Astrocyte (in vitro differentiated cells and primary cell): ENCODE data around the gene CNOT10. TPM values are rescaled to one million over a fixed set of nuclear protein-coding genes. Genes with fewer than 3 reads are reported as not detected.

ENCODE experiments used
- DNase-seq: peaks from one replicate; pipeline ENCODE4 v3.0.0-alpha.2; 2010; ENCODE audit warnings: low read depth
- FAIRE-seq: peaks from 2 replicates; lab custom pipeline; 2011; peaks lifted over from hg19 to GRCh38; lab: Jason Lieb, UNC
- H2AFZ ChIP-seq: 2 replicates; pipeline ENCODE4 v1.6.0; 2012; ENCODE audit warnings: low read depth, low read length, inconsistent platforms
- H3K27ac ChIP-seq: 2 replicates; pipeline ENCODE4 v1.5.1; 2011; ENCODE audit warnings: low read depth, low read length, inconsistent platforms
- H3K27me3 ChIP-seq: 2 replicates; pipeline ENCODE4 v1.6.0; 2011; ENCODE audit warnings: low read length, inconsistent platforms; ENCODE audit not compliant: insufficient read depth
- H3K36me3 ChIP-seq: 2 replicates; pipeline ENCODE4 v1.5.1; 2011; ENCODE audit warnings: low read length, inconsistent platforms; ENCODE audit not compliant: insufficient read depth
- H3K4me1 ChIP-seq: 2 replicates; pipeline ENCODE4 v1.5.1; 2011; ENCODE audit warnings: low read length, inconsistent platforms; ENCODE audit not compliant: insufficient read depth
- H3K4me2 ChIP-seq: 2 replicates; pipeline ENCODE4 v1.6.0; 2012; ENCODE audit warnings: low read length, inconsistent platforms
- H3K4me3 ChIP-seq: 2 replicates; pipeline ENCODE4 v1.5.1; 2011; ENCODE audit warnings: low read depth, mild to moderate bottlenecking, low read length, inconsistent platforms; ENCODE audit not compliant: insufficient read depth
- H3K79me2 ChIP-seq: 2 replicates; pipeline ENCODE4 v1.6.0; 2012; ENCODE audit warnings: mild to moderate bottlenecking, low read length, inconsistent platforms; ENCODE audit not compliant: insufficient read depth
- H3K9ac ChIP-seq: 2 replicates; pipeline ENCODE4 v1.6.0; 2012; ENCODE audit warnings: mild to moderate bottlenecking, low read length, inconsistent platforms
- H3K9me3 ChIP-seq: 2 replicates; pipeline ENCODE4 v1.5.1; 2012; ENCODE audit warnings: low read depth, mild to moderate bottlenecking, low read length, inconsistent platforms; ENCODE audit not compliant: insufficient read depth
- H4K20me1 ChIP-seq: 2 replicates; pipeline ENCODE4 v1.6.0; 2012; ENCODE audit warnings: low read length, inconsistent platforms; ENCODE audit not compliant: insufficient read depth
- H3K27ac Mint-ChIP-seq: one replicate; pipeline ENCODE4 v1.8.0; 2021; ENCODE audit warnings: mild to moderate bottlenecking, mixed read lengths; ENCODE audit not compliant: unreplicated experiment
- H3K27me3 Mint-ChIP-seq: one replicate; pipeline ENCODE4 v1.8.0; 2021; ENCODE audit warnings: low read depth, mixed read lengths; ENCODE audit not compliant: unreplicated experiment
- H3K36me3 Mint-ChIP-seq: one replicate; pipeline ENCODE4 v1.8.0; 2021; ENCODE audit warnings: low read depth, mixed read lengths; ENCODE audit not compliant: unreplicated experiment
- H3K4me1 Mint-ChIP-seq: one replicate; pipeline ENCODE4 v1.8.0; 2021; ENCODE audit warnings: low read depth, mixed read lengths; ENCODE audit not compliant: unreplicated experiment
- H3K4me3 Mint-ChIP-seq: one replicate; pipeline ENCODE4 v1.8.0; 2021; ENCODE audit warnings: mild to moderate bottlenecking, moderate library complexity, mixed read lengths; ENCODE audit not compliant: unreplicated experiment
- H3K9me3 Mint-ChIP-seq: one replicate; pipeline ENCODE4 v1.8.0; 2021; ENCODE audit warnings: mild to moderate bottlenecking, mixed read lengths; ENCODE audit not compliant: unreplicated experiment
- EZH2 ChIP-seq: IDR thresholded peaks from 2 replicates; pipeline ENCODE4 v1.6.1; 2012; ENCODE audit warnings: mild to moderate bottlenecking, low read length, inconsistent platforms; ENCODE audit not compliant: insufficient read depth
- total RNA-seq: library from RNA; stranded (reverse); gene quantifications from 2 replicates; pipeline ENCODE4 v1.2.1, GENCODE V29; 2021
- TF ChIP-seq, protein P1 (sequence below): IDR thresholded peaks from 2 replicates; pipeline ENCODE4 v1.5.1; 2011; ENCODE audit warnings: low read depth, mild to moderate bottlenecking, inconsistent platforms, low read length, moderate library complexity; ENCODE audit not compliant: insufficient read depth

The CNOT10 gene
- total RNA-seq, 1 donor from 2014 or later = 26.2 TPM

DNA sequence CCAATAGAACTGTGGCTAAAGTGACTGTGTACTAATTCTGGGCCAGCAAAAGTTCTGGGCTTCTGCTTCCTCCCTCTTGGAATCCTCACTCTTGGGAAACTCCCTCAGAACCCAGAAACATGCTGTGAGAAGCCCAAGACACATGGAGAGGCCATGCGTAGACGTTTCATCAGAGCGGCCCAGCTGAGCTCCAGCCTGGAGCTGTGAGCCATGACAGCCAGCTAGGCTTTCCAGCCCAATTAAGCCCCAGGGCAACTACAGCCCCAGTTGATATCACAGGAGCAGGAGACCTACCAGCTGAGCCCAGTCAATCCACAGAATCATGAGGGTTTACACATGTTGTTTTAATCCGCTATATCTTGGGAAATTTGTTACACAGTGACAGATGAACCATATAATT is 43.6 kb upstream of the CNOT10 start:
- FAIRE-seq (no peak), DNase-seq (no peak)
- H3K9me3 Mint-ChIP-seq = no peaks in the 10 kb centered on the region
- H3K9me3 ChIP-seq = no peaks in the 10 kb centered on the region
- H2AFZ ChIP-seq = no peak overlapping the region
- H3K27me3 Mint-ChIP-seq = peaks cover 4% of the 10 kb centered on the region
- H3K4me3 ChIP-seq = no peak overlapping the region
- H3K27me3 ChIP-seq = peaks cover 4% of the 10 kb centered on the region
- TF ChIP-seq EZH2 = no peak
- TF ChIP-seq, protein P1, sequence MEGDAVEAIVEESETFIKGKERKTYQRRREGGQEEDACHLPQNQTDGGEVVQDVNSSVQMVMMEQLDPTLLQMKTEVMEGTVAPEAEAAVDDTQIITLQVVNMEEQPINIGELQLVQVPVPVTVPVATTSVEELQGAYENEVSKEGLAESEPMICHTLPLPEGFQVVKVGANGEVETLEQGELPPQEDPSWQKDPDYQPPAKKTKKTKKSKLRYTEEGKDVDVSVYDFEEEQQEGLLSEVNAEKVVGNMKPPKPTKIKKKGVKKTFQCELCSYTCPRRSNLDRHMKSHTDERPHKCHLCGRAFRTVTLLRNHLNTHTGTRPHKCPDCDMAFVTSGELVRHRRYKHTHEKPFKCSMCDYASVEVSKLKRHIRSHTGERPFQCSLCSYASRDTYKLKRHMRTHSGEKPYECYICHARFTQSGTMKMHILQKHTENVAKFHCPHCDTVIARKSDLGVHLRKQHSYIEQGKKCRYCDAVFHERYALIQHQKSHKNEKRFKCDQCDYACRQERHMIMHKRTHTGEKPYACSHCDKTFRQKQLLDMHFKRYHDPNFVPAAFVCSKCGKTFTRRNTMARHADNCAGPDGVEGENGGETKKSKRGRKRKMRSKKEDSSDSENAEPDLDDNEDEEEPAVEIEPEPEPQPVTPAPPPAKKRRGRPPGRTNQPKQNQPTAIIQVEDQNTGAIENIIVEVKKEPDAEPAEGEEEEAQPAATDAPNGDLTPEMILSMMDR = no peak
- H3K4me1 Mint-ChIP-seq = no peaks in the 10 kb centered on the region
- no peaks in the 10 kb centered on the region for H4K20me1 ChIP-seq
- no peak overlapping the region for H3K27ac ChIP-seq
- H3K4me2 ChIP-seq = no peak overlapping the region
- no peak overlapping the region for H3K4me3 Mint-ChIP-seq
- H3K4me1 ChIP-seq = no peaks in the 10 kb centered on the region
- no peak overlapping the region for H3K27ac Mint-ChIP-seq
- no peaks in the 10 kb centered on the region for H3K79me2 ChIP-seq
- no peaks in the 10 kb centered on the region for H3K36me3 ChIP-seq
- no peaks in the 10 kb centered on the region for H3K36me3 Mint-ChIP-seq
- H3K9ac ChIP-seq = no peak overlapping the region

DNA sequence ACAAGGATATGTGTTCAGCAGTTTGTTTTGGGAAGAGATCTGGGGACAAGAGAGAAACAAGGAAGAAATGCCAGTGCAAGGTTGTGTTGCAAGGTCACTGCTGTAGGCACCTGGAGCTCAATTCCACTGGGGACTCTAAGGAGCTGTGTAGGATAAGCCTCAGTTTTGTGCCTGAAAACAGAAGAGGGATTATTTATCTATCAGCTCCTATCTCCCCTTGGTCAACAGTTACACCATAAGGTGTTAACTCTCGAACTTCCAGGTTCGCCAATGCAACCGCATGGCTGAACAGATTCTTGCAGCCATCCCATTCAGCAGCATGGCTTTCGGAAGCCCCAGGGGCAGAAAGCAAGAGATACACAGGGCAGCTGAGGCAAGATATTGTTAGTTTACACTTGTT is 41.6 kb upstream of the CNOT10 start:
- H3K9me3 Mint-ChIP-seq = no peaks in the 10 kb centered on the region
- DNase-seq = no peak
- no peak overlapping the region for H3K27ac Mint-ChIP-seq
- Histone ChIP-seq H3K36me3 (no peaks in the 10 kb centered on the region), H3K4me1 (no peaks in the 10 kb centered on the region), H3K79me2 (no peaks in the 10 kb centered on the region), H3K9ac (no peak overlapping the region), H3K4me2 (no peak overlapping the region), H3K4me3 (no peak overlapping the region), H3K27ac (no peak overlapping the region), H4K20me1 (no peaks in the 10 kb centered on the region), H3K27me3 (peaks cover 4% of the 10 kb centered on the region), H3K9me3 (no peaks in the 10 kb centered on the region), H2AFZ (no peak overlapping the region)
- TF ChIP-seq, protein P1 = no peak
- TF ChIP-seq EZH2 = no peak
- H3K4me3 Mint-ChIP-seq = no peak overlapping the region
- no peak for FAIRE-seq
- H3K36me3 Mint-ChIP-seq = no peaks in the 10 kb centered on the region
- peaks cover 3% of the 10 kb centered on the region for H3K27me3 Mint-ChIP-seq
- no peaks in the 10 kb centered on the region for H3K4me1 Mint-ChIP-seq

DNA sequence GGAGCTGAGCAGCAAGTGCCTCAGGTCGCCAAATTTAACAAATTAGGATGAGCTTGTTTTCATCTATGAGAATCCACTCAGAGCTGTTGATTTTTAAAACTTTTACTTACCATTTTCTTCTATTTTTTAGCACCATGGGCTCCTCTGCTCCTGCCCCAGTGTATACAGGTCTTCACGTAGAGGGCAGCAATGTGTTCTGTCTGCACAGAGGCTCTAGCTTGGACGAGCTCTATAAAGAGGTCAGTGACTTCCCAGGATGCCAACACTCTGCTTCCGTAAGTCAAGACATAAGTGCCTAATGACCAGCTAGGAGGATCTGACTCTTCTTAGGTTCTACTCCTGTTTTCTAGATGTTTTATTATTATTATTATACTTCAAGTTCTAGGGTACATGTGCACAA is 41.2 kb upstream of the CNOT10 start:
- H3K36me3 Mint-ChIP-seq = no peaks in the 10 kb centered on the region

More for the DNA sequence above, 41.2 kb upstream of the CNOT10 start:
- H3K4me2 ChIP-seq = no peak overlapping the region
- H3K4me3 Mint-ChIP-seq = no peak overlapping the region
- H3K9ac ChIP-seq = no peak overlapping the region
- DNase-seq = no peak
- no peaks in the 10 kb centered on the region for H3K4me1 ChIP-seq
- no peaks in the 10 kb centered on the region for H3K79me2 ChIP-seq
- H3K27ac Mint-ChIP-seq = no peak overlapping the region
- no peak for FAIRE-seq
- TF ChIP-seq, protein P1 = no peak
- TF ChIP-seq EZH2 = no peak
- peaks cover 3% of the 10 kb centered on the region for H3K27me3 Mint-ChIP-seq
- H3K27ac ChIP-seq = no peak overlapping the region
- no peaks in the 10 kb centered on the region for H3K9me3 ChIP-seq
- H3K9me3 Mint-ChIP-seq = no peaks in the 10 kb centered on the region
- peaks cover 4% of the 10 kb centered on the region for H3K27me3 ChIP-seq
- no peaks in the 10 kb centered on the region for H3K4me1 Mint-ChIP-seq
- no peak overlapping the region for H2AFZ ChIP-seq
- no peak overlapping the region for H3K4me3 ChIP-seq
- H3K36me3 ChIP-seq = no peaks in the 10 kb centered on the region
- no peaks in the 10 kb centered on the region for H4K20me1 ChIP-seq
